ENCODE results near the gene STARD3NL. TPM values are rescaled to one million over a fixed set of nuclear protein-coding genes. Genes with fewer than 3 reads are reported as not detected.
A peak's percentile ranks its signal among the peaks of the same experiment; 100 is the strongest.
"Not testable (repeated sequence)": the region's sequence is repeated elsewhere in the genome, so short reads cannot be mapped to it uniquely, and the experiment has no call there.

The STARD3NL gene
- 26.4 TPM for total RNA-seq
- long read RNA-seq, transcript STARD3NL-201 (9 exons, 1,728 nt) = major isoform, 40 of 49 reads
- long read RNA-seq, partial matches to known transcripts = 2 of 49 reads
- long read RNA-seq, other reads (novel, unspliced or antisense) = 4 of 49 reads

GRCh38 chr7:38178004-38178694 is at the start of gene STARD3NL:
Gene STARD3NL (plus strand): TSS chr7:38178245. CDS start chr7:38207505, 29,260 bp downstream.
- DNase-seq (ENCODE audit: low spot score) = peak; percentile 96
- intact Hi-C loops (cut with DNase I) = loop anchor here (5.0 kb wide), 2 partner anchors 39 to 256 kb away; partner anchors contain the start of gene EPDR1

GRCh38 chr7:38129162-38129561 is 48.9 kb upstream of the STARD3NL start:
- intact Hi-C loops (cut with DNase I) = no loop called here
- no peak for DNase-seq (ENCODE audit: low spot score)

GRCh38 chr7:38129579-38129978 is 48.5 kb upstream of the STARD3NL start:
- DNase-seq (ENCODE audit: low spot score) = no peak
- intact Hi-C loops (cut with DNase I) = no loop called here

- intact Hi-C loops (cut with DNase I) = no loop called here
- DNase-seq (ENCODE audit: low spot score) = no peak
These were observed 39.9 kb upstream of the STARD3NL start for GRCh38 chr7:38138171-38138570.

- intact Hi-C loops (cut with DNase I) = no loop called here
These were observed 36.9 kb upstream of the STARD3NL start for GRCh38 chr7:38141187-38141586.

GRCh38 chr7:38142736-38143135 is 35.3 kb upstream of the STARD3NL start:
- intact Hi-C loops (cut with DNase I) = no loop called here
- no peak for DNase-seq (ENCODE audit: low spot score)

More at GRCh38 chr7:38141187-38141586, 36.9 kb upstream of the STARD3NL start:
- DNase-seq (ENCODE audit: low spot score) = no peak

- DNase-seq (ENCODE audit: low spot score) = no peak
- intact Hi-C loops (cut with DNase I) = no loop called here
These were observed 31.0 kb upstream of the STARD3NL start for GRCh38 chr7:38147005-38147404.

- intact Hi-C loops (cut with DNase I) = no loop called here
- DNase-seq (ENCODE audit: low spot score) = no peak
These were observed 26.5 kb upstream of the STARD3NL start for GRCh38 chr7:38151556-38151955.

- DNase-seq (ENCODE audit: low spot score) = no peak
- intact Hi-C loops (cut with DNase I) = no loop called here
These were observed 24.5 kb upstream of the STARD3NL start for GRCh38 chr7:38153515-38153914.

- intact Hi-C loops (cut with DNase I) = no loop called here
- DNase-seq (ENCODE audit: low spot score) = no peak
These were observed 23.8 kb upstream of the STARD3NL start for GRCh38 chr7:38154278-38154677.

- DNase-seq (ENCODE audit: low spot score) = no peak
- intact Hi-C loops (cut with DNase I) = no loop called here
These were observed 18.0 kb upstream of the STARD3NL start for GRCh38 chr7:38160003-38160571.

- no peak for DNase-seq (ENCODE audit: low spot score)
- intact Hi-C loops (cut with DNase I) = no loop called here
These were observed 16.0 kb upstream of the STARD3NL start for GRCh38 chr7:38162036-38162435.

GRCh38 chr7:38163671-38164070 is 14.4 kb upstream of the STARD3NL start:
- no peak for DNase-seq (ENCODE audit: low spot score)
- intact Hi-C loops (cut with DNase I) = no loop called here

GRCh38 chr7:38168890-38169570 is 9.0 kb upstream of the STARD3NL start:
- intact Hi-C loops (cut with DNase I) = no loop called here
- DNase-seq (ENCODE audit: low spot score) = no peak

GRCh38 chr7:38169847-38170246 is 8.2 kb upstream of the STARD3NL start:
- DNase-seq (ENCODE audit: low spot score) = no peak
- intact Hi-C loops (cut with DNase I) = no loop called here

- DNase-seq (ENCODE audit: low spot score) = no peak
- intact Hi-C loops (cut with DNase I) = no loop called here
These were observed 6.2 kb upstream of the STARD3NL start for GRCh38 chr7:38171623-38172391.

GRCh38 chr7:38175547-38175946 is 2.5 kb upstream of the STARD3NL start:
- intact Hi-C loops (cut with DNase I) = loop anchor here (5.0 kb wide), 2 partner anchors 42 to 253 kb away; partner anchors contain the start of gene EPDR1

GRCh38 chr7:38177621-38178003 is 433 bp upstream of the STARD3NL start:
- no peak for DNase-seq (ENCODE audit: low spot score)
- intact Hi-C loops (cut with DNase I) = loop anchor here (5.0 kb wide), 2 partner anchors 40 to 255 kb away; partner anchors contain the start of gene EPDR1

More at GRCh38 chr7:38175547-38175946, 2.5 kb upstream of the STARD3NL start:
- not testable (repeated sequence) for DNase-seq (ENCODE audit: low spot score)

GRCh38 chr7:38178695-38179344 is 775 bp downstream of the STARD3NL start:
- intact Hi-C loops (cut with DNase I) = loop anchor here (5.0 kb wide), 2 partner anchors 38 to 257 kb away; partner anchors contain the start of gene EPDR1

More at GRCh38 chr7:38178695-38179344, 775 bp downstream of the STARD3NL start:
- DNase-seq (ENCODE audit: low spot score) = no peak
